GM23338 (cell line): Measurements from ENCODE around the gene DDN.

Experiments
- CTCF ChIP-seq, 2 experiments: fragments of 200-600 bp in 1 of 2; sonication (generic) in 1 of 2; conservative IDR thresholded peaks; 2 replicates each; pipeline versions ENCODE4 v1.5.1 to v1.6.1; 2016 to 2017; ENCODE audit warnings: antibody characterized with exemption in 2 of 2, low read depth in 2 of 2, mild to moderate bottlenecking in 2 of 2, moderate library complexity in 1 of 2
- EZH2 ChIP-seq: fragments of 200-600 bp; sonication (generic); IDR thresholded peaks from one replicate; pipeline ENCODE4 v1.8.0; 2017; ENCODE audit warnings: antibody characterized with exemption, mild to moderate bottlenecking, low read depth; ENCODE audit not compliant: unreplicated experiment
- EZH2phosphoT487 ChIP-seq: fragments of 200-600 bp; sonication (generic); IDR thresholded peaks from one replicate; pipeline ENCODE4 v1.8.1; 2018; ENCODE audit warnings: antibody characterized with exemption; ENCODE audit not compliant: unreplicated experiment
- POLR2AphosphoS5 ChIP-seq: IDR thresholded peaks from 2 replicates; pipeline ENCODE4 v1.6.1; 2016; ENCODE audit warnings: antibody characterized with exemption, low read depth

GRCh38 chr12:49022558-49023178 is 23.5 kb upstream of the DDN start:
- no peak for TF ChIP-seq CTCF (conservative IDR thresholded peaks at IDR 0.05; ENCODE audit: low read depth in 2 of 2)
- no peak for TF ChIP-seq EZH2phosphoT487
- no peak for TF ChIP-seq POLR2AphosphoS5
- no peak for TF ChIP-seq EZH2
